WTC11 (cell line): ENCODE data around the gene MSI2.

Source experiments
- CTCF ChIP-seq: fragments of 200-600 bp; IDR thresholded peaks from 2 replicates; pipeline ENCODE4 v1.8.0; 2022; ENCODE audit warnings: antibody characterized with exemption
- PRDM15 ChIP-seq: sonication (generic); formaldehyde crosslinking; IDR thresholded peaks from 2 replicates; pipeline ENCODE4 v1.8.0; 2022; ENCODE audit warnings: missing genetic modification reagents
- ZSCAN18 ChIP-seq: fragments of 250-450 bp; sonication (Bioruptor Pico); IDR thresholded peaks from 2 replicates; pipeline ENCODE4 v2.1.2; 2022; ENCODE audit warnings: mild to moderate bottlenecking, moderate library complexity
- TF ChIP-seq, protein P1 (sequence below): sonication (generic); formaldehyde crosslinking; conservative IDR thresholded peaks from 2 replicates; pipeline ENCODE4 v1.8.1; 2022; ENCODE audit warnings: mild to moderate bottlenecking, missing genetic modification reagents

- TF ChIP-seq ZSCAN18 (no peak), CTCF (no peak), PRDM15 (CRISPR knock-in tag) (no peak)
- TF ChIP-seq, protein P1, sequence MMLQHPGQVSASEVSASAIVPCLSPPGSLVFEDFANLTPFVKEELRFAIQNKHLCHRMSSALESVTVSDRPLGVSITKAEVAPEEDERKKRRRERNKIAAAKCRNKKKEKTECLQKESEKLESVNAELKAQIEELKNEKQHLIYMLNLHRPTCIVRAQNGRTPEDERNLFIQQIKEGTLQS (CRISPR knock-in tag), result no peak
Observed at GRCh38 chr17:57662041-57662440, 405.7 kb downstream of the MSI2 start.
